ENCODE data around the gene UBAC1. TPM values are rescaled to one million over a fixed set of nuclear protein-coding genes. Genes with fewer than 3 reads are reported as not detected.

UBAC1 gene
- 25.4 and 25.9 TPM in 2 replicates for total RNA-seq

- peak; percentile 86 to 96 for DNase-seq (ENCODE audit: low read depth in 2 of 2)
Observed at GRCh38 chr9:135961277-135961715, at the start of gene UBAC1. Gene UBAC1 (minus strand): TSS chr9:135961373. CDS start chr9:135961162, 211 bp downstream.

GRCh38 chr9:136010615-136011361 is 49.6 kb upstream of the UBAC1 start:
- peak in 1 of 2 donors; percentile 76 for DNase-seq (ENCODE audit: low read depth in 2 of 2)

GRCh38 chr9:136010176-136010575 is 49.0 kb upstream of the UBAC1 start:
- DNase-seq (ENCODE audit: low read depth in 2 of 2), result no peak

- no peak for DNase-seq (ENCODE audit: low read depth in 2 of 2)
Observed at GRCh38 chr9:136009516-136009915, 48.3 kb upstream of the UBAC1 start.

GRCh38 chr9:136008693-136008997 is 47.5 kb upstream of the UBAC1 start:
- no peak for DNase-seq (ENCODE audit: low read depth in 2 of 2)

- peak in 1 of 2 donors; percentile 83 for DNase-seq (ENCODE audit: low read depth in 2 of 2)
Observed at GRCh38 chr9:136007934-136008692, 46.9 kb upstream of the UBAC1 start.

- DNase-seq (ENCODE audit: low read depth in 2 of 2), result no peak
Observed at GRCh38 chr9:136007276-136007933, 46.2 kb upstream of the UBAC1 start.

GRCh38 chr9:136006169-136006568 is 45.0 kb upstream of the UBAC1 start:
- DNase-seq (ENCODE audit: low read depth in 2 of 2), result no peak

- no peak for DNase-seq (ENCODE audit: low read depth in 2 of 2)
Observed at GRCh38 chr9:136004712-136005111, 43.5 kb upstream of the UBAC1 start.

- no peak for DNase-seq (ENCODE audit: low read depth in 2 of 2)
Observed at GRCh38 chr9:136004219-136004618, 43.0 kb upstream of the UBAC1 start.

- DNase-seq (ENCODE audit: low read depth in 2 of 2), result no peak
Observed at GRCh38 chr9:136003411-136004218, 42.4 kb upstream of the UBAC1 start.

GRCh38 chr9:136002881-136003280 is 41.7 kb upstream of the UBAC1 start:
- DNase-seq (ENCODE audit: low read depth in 2 of 2), result no peak

GRCh38 chr9:136002215-136002614 is 41.0 kb upstream of the UBAC1 start:
- DNase-seq (ENCODE audit: low read depth in 2 of 2), result no peak

- DNase-seq (ENCODE audit: low read depth in 2 of 2), result no peak
Observed at GRCh38 chr9:136001231-136001630, 40.1 kb upstream of the UBAC1 start.

GRCh38 chr9:135998410-135999071 is 37.4 kb upstream of the UBAC1 start:
- DNase-seq (ENCODE audit: low read depth in 2 of 2), result no peak

- no peak for DNase-seq (ENCODE audit: low read depth in 2 of 2)
Observed at GRCh38 chr9:135998016-135998380, 36.8 kb upstream of the UBAC1 start.

- no peak for DNase-seq (ENCODE audit: low read depth in 2 of 2)
Observed at GRCh38 chr9:135997090-135998015, 36.2 kb upstream of the UBAC1 start.

- DNase-seq (ENCODE audit: low read depth in 2 of 2), result no peak
Observed at GRCh38 chr9:135995816-135996215, 34.6 kb upstream of the UBAC1 start.

GRCh38 chr9:135994501-135995192 is 33.5 kb upstream of the UBAC1 start:
- no peak for DNase-seq (ENCODE audit: low read depth in 2 of 2)

Measured in dermis microvascular lymphatic vessel endothelial cell (primary cell).